NCI-H510A treated with DMSO at 0.1 percent for 48 hours (cell line): ENCODE measurements around the gene DNMT1.
A peak's percentile ranks its signal among the peaks of the same experiment; 100 is the strongest.
"Not testable (repeated sequence)": the region's sequence is repeated elsewhere in the genome, so short reads cannot be mapped to it uniquely, and the experiment has no call there.

Source experiments
- DNase-seq: peaks from one replicate; lab custom pipeline; 2025; lab: John Stamatoyannopoulos, UW

DNMT1 gene

DNA sequence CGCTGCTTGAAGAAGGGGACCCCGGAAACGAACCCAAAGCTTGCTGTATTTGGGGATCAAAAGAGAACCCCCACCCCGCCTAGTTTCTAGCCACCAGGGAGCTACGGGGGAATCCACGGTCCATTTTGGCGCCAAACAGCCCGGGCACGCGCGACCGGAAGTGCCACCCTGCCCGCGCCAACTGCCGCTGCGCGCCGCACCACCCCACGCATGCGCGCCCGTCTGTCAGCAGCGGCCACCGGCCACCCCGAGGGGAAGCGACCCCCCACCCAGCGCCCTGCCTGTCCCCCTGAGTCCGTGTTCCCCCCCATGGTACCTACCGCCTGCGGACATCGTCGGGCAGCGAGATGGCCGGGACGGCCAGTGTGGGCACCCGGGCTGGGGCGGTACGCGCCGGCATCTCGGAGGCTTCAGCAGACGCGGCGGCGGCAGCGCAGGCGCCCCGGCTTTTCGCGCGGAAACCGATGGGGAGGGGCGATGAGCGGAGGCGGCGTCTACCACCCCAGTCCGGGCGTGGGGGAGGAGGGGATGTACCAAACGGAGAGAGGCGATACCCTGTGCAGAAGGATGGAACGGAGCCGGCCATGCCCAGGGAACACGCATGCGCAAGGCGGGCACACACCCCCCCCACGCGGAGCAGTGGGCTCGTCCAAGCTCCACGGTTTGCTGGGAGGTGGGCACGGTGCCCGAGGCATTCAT is at the start of gene DNMT1:
DNMT1 (minus strand) TSS at position 454 of the 699 bp plus-strand sequence; CDS start at position 400, 54 bp downstream.
- peak; percentile 97 for DNase-seq

DNA sequence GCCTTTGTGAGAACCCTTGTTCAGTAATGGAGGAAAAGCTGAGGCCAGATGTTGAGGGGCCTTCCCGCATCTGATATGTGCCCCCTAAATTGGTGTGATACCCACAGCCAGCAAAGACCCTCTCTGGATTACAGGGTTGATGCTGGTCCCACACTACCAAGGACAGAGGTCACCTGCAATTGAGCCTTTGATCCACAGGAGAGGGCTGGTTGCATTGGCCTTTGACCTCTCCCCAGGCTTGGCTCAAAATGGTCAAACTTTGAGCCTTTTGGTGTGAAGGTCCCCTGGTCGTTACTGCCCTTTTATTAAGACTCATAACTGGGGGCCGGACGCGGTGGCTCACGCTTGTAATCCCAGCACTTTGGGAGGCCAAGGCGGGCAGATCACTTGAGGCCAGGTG is 48.9 kb upstream of the DNMT1 start:
- no peak for DNase-seq

DNA sequence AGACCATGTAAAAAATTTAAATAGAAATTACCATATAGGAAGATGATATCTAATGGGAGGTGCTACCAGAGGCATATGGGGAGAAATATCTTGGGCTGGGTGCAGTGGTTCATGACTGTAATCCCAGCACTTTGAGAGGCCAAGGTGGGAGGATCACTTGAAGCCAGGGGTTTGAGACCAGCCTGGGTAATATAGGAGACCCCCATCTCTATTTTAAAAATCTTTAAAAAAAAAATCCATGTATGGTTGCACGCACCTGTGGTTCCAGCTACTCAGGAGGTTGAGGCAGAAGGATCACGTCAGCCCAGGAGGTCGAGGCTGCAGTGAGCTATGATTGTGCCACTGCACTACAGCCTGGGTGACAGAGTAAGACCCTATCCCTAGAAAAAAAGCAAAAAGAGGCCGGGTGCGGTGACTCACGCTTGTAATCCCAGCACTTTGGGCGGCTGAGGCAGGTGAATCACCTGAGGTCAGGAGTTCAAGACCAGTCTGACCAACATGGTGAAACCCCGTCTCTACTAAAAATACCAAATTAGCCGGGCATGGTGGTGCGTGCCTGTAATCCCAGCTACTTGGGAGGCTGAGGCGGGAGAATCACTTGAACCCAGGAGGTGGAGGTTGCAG is 47.2 kb upstream of the DNMT1 start:
- not testable (repeated sequence) for DNase-seq

DNA sequence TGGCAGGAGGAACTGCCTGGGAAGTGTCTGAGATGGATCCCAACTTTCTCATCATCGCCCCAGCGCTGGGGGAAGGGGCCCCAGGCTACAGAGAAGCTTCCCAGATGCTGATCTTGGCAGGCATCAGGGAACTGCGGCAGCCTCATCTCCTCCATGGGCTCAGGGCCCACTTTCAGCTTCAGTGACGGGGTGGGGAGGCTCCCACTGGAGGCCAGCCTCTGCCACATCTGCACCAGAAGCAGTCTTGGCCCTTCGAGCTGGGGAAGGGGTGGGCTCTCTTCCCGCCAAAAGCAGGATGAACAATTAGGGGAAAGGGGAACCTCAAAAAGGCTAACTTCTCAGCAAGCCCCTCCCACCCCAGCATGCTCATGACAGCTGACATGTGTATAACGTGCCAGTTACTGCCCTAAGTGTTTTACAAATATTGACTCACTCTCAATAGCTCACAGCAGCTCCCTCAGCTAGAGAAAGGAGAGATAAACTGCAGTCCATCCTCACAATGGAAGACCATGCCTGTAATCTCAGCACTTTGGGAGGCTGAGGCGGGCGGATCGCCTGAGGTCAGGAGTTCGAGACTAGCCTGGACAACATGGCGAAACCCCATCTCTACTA is 43.5 kb upstream of the DNMT1 start:
- peak; percentile 92 for DNase-seq

DNA sequence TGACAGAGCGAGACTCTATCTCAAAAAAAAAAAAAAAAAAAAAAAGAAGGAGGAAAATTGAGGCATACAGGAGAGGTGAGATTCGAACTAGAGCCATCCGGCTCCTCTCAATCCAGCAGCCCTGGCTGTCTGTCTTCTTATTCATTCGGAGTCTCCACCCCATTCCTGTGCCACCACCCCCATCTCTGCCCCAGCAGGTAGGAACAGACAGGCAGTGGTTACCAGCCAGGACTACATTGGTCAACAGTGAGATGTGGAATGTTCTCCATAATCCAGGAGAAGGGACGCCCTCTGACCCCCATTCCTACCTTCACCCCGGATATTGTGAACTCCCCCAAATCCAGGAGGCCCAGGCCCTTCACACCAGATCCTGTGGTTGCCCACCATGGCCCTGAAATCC is 42.9 kb upstream of the DNMT1 start:
- peak; percentile 27 for DNase-seq

DNA sequence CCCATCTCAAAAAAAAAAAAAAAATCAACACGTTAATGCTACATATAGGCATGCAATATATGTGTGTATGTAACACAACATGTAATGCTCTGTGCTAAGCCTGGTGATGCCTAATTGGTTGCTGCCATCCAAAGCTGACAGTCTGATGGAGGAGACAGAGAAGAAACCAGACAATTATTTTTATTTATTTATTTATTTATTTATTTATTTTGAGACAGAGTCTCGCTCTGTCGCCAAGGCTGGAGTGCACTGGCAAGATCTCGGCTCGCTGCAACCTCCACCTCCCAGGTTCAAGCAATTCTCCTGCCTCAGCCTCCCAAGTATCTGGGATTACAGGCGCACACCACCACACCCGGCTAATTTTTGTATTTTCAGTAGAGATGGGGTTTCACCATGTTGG is 40.7 kb upstream of the DNMT1 start:
- DNase-seq: not testable (repeated sequence)

DNA sequence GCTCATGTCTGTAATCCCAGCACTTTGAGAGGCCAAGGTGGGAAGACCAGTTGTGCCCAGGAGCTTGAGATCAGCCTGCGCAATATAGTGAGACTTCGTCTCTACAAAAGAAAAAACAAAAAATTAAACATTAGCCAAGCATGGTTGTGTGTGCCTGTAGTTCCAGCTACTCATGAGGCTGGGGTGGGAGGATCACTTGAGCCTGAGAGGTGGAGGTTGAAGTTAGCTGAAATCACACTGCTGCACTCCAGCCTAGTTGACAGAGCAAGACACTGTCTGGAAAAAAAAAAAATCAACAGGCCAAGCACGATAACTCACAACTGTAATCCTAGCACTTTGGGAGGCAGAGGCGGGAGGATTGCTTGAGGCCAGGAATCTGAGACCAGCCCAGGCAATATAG is 40.2 kb upstream of the DNMT1 start:
- no peak for DNase-seq

DNA sequence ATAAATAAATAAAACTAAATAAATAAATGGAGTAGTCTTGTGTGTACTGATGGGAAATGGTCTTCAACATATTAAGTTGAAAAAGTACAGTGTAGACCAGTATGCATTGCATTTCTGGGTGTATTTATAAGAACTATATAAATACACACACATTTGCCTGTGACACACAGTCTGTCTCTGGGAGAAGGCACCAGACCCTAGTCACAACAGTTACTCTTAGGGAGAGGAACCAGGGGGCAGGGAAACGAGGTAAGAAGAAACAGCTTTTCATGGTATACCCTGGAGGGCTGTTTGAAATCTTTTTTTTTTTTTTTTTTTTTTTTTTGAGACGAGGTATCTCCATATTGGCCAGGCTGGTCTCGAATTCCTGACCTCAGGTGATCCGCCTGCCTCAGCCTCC is 39.2 kb upstream of the DNMT1 start:
- no peak for DNase-seq

DNA sequence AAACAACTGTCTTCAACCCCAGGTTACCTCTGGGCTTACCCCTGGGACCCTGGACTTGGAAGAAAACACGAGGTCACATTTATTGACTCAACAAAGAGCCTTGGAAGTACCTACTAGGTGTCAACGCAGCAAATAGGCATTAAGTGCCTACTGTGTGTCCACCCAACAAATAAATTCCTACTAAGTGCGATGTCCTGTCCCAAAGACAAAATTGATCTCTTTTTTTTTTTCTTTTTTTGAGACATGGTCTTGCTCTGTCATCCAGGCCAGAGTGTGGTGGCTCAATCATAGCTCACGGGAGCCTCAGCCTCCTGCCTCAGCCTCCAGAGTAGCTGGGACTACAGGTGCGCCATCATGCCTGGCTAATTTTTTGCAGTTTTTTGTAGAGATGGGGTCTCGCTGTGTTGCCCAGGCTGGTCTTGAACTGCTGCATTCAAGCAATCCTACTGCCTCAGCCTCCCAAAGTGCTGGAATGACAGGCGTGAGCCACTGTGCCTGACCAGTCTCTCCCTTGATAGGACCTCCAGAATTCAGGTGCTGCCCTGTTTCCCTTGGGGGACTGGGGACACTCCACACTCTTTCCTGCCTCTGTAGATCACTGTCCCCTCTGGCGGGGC is 37.0 kb upstream of the DNMT1 start:
- no peak for DNase-seq

DNA sequence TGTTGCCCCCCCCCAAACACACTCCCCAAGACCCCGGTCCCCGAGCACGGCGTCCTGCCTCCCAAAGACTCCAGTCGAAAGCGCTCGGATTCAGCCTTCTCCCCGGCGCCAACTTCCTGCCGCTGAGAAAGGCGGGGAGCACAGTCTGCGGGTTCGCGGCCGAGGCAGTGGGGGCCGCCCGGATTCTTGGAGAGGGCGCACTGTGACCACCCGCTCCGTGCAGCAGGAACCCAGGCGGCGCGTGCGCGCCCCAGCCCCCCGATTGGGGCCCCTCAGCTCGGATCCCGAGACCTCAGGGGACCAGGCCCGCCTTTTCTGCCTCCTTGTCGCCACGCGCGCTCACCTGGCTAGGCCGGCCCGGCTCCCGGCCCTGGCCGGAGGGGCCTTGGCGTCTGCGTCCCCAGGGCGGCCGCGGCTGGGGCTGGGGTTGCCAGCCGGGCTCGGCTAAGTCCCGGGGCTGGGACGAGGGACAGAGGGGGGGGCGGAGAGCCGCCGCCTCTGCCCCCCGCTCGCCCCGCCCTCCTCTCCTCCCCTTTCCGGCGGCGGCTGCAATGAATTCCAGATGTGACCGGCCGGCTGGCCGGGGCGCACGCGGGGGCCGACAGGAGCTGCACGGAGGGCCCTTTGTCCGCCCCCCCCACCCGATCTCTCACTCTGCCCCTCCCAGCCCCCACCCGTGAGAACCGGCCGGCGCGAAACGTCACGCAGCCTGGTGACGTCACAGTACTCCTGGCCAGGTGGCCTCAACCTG is 36.3 kb upstream of the DNMT1 start, which contains the start of gene S1PR2:
S1PR2 (minus strand) TSS at position 471 of the 751 bp plus-strand sequence. CDS start 6,426 bp downstream, outside the sequence.
- DNase-seq: peak; percentile 65

DNA sequence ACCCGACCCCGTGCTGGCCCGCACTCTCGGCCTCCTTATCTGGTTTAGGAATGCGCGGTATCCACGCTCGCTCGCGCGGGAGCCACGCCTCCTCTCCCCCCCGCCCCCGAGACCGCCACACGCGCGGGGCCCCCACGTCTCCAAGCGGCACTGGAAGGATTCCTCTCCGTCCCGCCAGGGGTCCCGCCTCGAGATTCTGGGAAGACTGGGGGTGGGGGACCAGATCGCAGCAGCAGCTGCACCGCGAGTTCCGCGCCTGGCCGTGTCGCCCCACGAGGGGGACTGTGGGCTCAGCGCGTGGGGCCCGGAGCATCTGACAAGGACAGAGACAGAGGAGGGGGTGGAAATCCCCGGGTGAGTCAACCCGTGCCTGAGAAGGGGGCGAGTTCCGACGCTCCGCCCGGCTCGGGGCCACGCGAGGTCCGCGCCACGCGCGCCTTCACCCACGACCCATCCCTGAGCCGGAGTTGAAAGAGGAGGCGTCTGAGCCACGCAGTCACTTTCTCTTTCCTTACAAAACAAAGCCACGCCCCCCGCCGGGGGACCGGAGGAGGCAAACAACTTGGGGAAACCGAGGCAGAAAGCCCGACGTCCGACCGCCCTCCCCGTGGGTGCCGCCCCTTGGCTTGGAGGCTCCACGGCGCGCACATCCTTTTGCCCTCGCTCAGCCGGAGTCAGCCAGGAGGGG is 35.6 kb upstream of the DNMT1 start:
- no peak for DNase-seq

DNA sequence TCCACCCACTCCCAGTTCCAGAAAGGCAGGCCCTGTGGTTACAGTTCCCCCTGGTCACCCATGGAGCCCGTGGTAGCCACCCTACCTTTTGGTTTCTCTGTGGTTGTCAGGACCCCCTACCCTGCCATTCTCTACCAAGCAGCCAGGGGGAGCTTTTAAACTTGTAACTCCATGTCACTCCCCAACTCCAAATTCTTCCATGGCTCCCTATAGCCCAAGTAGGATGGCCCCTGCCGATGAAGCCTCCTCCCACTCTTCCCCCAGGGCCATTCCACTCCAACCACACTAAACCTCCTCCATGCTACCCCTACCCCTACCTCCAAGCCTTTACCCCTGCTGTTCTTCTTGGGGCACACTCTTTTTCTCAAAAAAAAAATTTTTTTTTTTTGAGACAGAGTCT is 34.2 kb upstream of the DNMT1 start:
- peak; percentile 41 for DNase-seq

DNA sequence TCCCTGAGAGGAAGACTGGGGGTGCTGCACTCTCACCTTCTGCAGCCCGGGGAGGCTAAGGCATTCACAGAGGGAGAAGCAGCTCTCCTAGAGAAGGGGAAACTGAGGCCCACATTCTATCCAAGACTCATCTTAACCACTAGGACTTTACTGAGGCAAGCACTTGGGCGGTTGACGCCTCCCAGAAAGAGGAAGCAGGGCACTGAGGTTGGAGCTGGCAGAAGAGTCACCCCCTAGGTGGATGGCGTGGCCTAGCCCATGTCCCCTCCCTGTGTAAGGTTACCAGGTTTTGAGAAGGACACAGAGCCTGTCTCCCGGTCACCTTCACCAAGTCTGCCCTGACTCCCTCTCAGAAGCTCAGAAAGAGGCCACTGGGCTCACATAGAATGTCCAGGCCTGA is 33.6 kb upstream of the DNMT1 start:
- no peak for DNase-seq

DNA sequence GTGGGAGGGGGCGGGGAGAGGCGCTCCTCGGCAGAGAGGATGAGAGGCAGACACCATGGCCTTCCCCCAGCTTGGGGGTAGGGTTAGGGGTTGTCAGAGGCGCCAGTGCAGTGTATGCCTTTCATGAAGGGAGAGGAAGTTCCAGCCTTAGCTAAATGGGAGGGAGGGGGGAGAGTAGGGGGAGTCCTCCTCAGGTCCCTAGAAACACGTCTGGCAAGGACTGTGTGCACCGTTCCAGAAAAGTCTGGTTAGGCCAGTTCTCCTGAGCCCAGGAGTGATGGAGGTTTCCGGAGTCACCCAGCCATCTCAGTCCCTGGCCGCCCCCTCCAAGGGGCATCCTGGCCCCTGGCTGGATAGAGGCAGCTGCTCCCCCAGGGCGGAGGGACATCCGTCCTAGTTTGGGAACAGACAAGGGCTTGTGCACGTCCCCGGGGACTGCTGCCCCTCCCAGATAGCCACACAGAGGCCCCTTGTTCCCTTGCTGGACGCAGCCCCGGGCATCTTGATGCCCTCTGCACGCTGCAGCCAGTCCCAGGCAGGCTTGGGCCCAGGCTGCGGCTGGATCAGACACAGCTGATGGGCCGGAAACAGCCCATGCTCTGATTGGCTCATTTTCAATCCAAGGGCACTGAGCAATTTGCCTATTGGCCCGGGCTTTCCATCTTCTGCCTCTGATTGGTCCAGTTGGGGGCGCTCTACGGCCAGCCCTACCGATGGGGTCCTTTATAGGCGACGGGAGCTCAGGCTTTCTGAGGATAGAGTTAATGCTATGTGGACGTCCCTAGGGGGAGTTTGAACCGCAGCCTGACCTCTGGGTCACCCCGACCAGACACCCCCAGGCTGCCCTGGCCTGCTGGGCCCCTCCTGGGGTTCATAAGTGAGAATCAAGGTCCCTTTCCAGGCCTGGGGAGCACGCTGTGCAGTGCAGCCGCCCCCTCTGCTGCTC is 32.5 kb upstream of the DNMT1 start:
- no peak for DNase-seq

DNA sequence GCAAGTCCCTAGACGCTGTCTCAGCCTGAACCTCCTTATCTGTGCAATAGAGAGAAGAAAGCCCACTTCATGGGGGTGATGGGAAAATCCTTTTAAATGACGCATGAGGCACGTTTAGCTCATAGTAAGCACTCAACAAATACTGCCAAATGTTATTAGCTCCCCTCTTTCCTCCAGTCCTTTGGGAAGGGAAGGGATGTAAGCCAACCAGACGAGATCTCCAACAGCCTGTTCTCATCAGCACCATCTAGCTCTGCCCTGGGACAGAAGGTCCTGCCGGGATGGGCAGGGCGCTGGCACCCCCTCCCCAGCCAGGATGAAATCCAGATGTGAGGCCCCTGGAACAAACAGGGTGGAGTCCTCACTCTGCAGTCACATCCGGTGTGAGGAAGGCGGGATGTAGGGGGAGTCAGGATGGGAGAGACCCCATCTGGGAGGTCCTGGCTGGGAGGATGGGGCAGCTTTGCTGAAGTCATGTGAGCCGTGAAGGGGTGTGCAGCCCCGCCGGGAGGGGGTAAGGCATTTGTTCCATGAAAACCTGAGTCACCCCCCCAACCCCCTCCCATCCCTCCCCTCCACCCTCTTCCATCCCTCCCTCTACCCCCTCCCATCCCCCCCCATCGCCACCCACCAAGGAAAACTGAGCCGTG is 31.7 kb upstream of the DNMT1 start:
- no peak for DNase-seq

DNA sequence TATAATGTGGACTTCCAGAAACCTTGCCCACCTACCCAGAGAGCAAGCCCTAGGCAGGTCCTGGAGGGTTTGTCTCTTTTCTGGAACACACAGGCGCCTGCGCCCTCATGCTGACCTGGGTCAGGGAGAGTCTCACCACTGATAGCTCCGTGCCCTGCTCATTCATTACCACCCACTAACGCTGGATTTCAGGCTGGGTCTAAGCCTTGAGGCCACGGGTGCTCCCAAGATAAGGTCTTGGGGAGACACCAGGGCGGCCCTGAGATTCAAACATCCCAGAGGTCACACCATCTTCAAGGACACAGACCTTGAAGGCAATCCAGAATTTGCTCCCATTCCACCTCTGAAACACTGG is 31.2 kb upstream of the DNMT1 start:
- no peak for DNase-seq

DNA sequence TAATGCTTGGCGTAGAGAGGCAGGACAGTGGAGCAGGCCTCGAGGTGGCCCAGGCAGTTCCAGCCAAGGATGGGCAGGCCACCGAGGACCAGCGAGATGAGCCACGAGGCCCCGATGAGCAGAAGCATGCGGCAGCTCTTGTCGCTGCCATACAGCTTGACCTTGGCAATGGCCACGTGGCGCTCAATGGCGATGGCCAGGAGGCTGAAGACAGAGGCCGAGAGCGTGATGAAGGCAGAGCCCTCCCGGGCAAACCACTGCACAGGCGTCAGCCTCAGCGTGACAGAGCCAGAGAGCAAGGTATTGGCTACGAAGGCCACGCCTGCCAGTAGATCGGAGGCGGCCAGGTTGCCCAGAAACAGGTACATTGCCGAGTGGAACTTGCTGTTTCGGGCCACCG is 29.6 kb upstream of the DNMT1 start:
- no peak for DNase-seq

DNA sequence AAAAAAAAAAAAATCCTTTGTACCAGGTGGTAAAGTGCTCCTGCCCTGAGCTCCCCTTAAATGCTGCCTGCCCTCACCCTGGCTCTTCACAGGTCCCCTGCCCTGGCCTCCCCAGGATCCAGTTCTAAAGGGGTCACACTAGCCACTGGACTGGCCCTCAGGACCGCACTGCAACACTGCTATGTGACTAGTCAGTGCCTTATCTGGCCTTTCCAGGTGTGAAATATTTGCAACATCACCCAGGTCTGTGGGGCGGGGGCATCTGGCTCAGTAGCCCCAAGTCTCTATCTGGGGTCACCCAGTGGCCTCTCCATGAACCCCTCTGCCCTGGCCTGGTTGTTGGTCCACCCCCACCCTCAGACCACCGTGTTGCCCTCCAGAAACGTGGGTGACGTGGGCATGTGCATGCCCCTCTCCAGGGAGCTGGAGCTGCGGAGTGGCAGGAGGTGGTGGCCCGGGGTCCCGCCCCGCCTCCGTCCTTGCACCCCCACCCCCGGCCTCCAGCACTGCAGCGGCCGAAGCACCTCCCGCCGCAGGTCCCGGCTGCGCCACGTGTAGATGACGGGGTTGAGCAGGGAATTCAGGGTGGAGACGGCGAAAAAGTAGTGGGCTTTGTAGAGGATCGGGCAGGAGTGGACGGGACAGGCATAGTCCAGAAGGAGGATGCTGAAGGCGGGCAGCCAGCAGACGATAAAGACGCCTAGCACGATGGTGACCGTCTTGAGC is 28.9 kb upstream of the DNMT1 start:
- no peak for DNase-seq

DNA sequence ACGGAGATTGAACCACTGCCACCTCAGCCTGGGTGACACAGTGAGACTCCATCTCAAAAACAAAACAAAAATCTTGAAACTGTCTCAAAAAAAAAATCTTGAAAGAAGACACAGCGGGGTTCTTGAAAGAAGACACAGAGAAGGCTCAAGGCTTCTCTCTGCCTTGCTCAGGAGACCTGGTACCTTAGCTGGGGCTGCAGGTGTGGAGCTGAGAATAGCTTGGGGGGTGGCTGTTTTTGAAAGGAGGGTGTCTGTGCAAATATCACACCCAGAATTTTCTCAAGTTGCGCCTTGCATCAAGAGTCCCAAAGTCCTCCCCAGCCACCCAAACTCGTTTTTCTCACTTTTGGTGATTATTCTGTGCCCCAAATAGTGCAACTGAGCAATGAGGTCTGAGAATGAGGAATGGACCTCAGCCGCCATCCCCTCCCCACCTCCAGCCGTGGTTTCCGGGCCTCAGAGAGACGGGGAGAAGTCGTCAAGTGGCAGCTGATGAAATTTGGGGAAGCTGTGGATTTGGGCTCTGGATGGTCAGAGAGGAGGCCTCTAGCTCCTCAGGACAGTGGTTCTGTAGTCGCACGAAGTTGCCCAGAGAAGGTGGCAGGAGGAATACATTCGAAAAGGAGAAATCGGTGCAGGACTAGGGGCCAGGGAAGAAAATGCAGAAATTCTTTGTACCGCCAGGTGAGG is 27.6 kb upstream of the DNMT1 start:
- no peak for DNase-seq
